ENCODE data around the gene FGF11. TPM values are rescaled to one million over a fixed set of nuclear protein-coding genes. Genes with fewer than 3 reads are reported as not detected.

FGF11 gene
- total RNA-seq, 4 donors from 2014 or later, result 1.0 TPM; not detected in 3

DNA sequence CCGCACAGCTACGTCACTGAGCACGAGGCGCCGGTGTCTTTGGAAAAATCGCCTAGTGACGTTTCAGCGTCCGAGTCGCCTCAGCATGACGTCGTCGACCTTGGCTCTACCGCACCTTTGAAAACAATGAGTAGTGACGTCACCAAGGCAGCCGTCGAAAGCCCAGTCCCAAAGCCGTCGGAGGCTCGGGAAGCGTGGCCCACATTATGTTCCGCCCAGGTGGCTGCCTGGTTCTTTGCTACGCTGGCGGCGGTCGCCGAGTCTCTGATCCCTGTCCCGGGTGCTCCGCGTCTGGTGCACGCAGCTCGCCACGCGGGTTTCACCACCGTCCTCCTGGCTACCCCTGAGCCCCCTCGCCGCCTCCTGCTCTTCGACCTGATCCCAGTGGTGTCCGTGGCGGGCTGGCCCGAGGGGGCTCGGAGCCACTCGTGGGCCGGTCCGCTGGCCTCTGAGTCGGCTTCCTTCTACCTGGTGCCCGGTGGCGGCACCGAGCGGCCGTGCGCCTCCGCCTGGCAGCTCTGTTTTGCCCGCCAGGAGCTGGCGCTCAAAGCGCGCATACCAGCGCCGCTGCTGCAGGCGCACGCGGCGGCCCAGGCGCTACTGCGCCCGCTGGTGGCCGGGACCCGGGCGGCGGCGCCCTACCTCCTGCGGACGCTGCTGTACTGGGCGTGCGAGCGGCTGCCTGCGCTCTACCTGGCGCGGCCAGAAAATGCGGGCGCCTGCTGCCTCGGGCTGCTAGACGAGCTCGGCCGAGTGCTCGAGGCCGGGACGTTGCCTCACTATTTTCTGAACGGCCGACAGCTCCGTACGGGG, 2.5 kb upstream of the FGF11 start:
- DNase-seq, result peak; percentile 65 to 90 (median 89)
- peaks cover 0 to 19% of the 10 kb centered on the region in 2 donors for H3K27me3 ChIP-seq
- peak; percentile 32 to 44 for TF ChIP-seq POLR2A (IDR thresholded peaks at IDR 0.05)
- TF ChIP-seq, protein P1, sequence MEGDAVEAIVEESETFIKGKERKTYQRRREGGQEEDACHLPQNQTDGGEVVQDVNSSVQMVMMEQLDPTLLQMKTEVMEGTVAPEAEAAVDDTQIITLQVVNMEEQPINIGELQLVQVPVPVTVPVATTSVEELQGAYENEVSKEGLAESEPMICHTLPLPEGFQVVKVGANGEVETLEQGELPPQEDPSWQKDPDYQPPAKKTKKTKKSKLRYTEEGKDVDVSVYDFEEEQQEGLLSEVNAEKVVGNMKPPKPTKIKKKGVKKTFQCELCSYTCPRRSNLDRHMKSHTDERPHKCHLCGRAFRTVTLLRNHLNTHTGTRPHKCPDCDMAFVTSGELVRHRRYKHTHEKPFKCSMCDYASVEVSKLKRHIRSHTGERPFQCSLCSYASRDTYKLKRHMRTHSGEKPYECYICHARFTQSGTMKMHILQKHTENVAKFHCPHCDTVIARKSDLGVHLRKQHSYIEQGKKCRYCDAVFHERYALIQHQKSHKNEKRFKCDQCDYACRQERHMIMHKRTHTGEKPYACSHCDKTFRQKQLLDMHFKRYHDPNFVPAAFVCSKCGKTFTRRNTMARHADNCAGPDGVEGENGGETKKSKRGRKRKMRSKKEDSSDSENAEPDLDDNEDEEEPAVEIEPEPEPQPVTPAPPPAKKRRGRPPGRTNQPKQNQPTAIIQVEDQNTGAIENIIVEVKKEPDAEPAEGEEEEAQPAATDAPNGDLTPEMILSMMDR (IDR thresholded peaks at IDR 0.05), result peak; percentile 57 to 99 (median 88)
- H3K4me1 ChIP-seq, result peaks cover 8 to 48% (median 30%) of the 10 kb centered on the region in 4 donors
- H3K27ac ChIP-seq, result peak overlapping the region; percentile 78 to 88 (median 82)
- no peaks in the 10 kb centered on the region for H3K9me3 ChIP-seq
- peak overlapping the region; percentile 49 to 76 (median 58) for H3K4me3 ChIP-seq
- no peaks in the 10 kb centered on the region for H3K36me3 ChIP-seq

DNA sequence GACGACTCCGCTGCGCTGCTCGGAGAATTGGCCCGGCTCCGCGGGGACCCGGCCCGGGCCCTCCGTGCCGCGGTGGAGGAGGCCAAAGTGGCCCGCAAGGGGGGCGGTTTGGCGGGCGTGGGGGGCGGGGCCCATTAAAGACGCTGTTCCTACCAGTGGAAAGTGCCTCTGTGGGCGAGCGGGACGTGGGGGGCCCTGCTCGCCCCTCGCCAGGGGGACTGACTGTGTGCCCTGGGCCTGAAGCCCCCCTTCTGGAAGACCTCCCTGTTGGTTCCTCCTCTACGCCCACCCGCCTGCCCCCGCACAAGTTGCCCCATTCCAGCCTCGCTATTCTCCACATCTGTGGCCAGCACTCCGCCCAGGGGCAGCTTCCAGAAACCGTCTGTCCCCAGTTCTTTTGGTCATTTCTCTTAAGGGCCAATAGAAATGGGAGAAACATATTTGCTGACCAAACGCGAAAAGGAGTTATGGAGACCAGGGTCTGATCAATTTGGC, 1.9 kb upstream of the FGF11 start:
- Histone ChIP-seq H3K4me1 (peaks cover 8 to 48% (median 30%) of the 10 kb centered on the region in 4 donors), H3K4me3 (peak overlapping the region in 3 of 4 donors; percentile 49 to 76 (median 67)), H3K27me3 (peaks cover 0 to 19% of the 10 kb centered on the region in 2 donors)

DNA sequence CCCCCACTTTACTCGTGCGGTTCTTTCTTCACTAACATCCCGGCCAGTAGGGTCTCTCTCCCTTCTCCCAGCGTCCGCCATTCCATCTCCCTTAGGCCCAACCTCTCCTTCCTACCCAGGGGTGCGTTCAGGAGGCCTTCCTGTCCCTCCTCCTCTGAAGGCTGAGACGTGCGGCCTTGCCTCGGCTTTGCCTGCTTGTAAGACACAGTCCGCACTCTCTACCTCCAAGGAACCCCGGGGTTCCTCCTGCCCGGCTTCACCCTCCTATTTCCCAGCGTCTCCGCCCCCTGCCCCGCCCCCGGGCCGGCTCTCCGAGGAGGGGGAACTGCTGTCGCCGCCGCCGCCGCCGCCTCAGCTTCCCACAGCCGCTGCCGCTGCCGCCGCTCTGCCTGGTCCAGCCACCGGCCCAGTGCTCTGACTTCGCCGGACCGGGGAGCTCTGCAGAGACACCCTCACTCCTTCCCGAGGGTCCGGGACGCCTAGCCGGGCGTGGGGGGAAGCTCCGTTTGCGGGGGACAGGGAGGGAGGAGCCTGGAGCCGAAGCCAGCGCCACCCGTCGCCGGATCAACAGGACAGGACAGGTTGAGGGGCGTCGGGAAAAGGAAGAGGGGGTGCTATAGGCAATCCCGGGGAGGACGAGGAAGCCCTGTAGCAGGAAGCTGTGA, 1.2 kb upstream of the FGF11 start:
- Histone ChIP-seq H3K36me3 (no peaks in the 10 kb centered on the region), H3K27me3 (peaks cover 0 to 19% of the 10 kb centered on the region in 2 donors), H3K4me3 (peak overlapping the region in 3 of 4 donors; percentile 36 to 76 (median 67)), H3K4me1 (peaks cover 8 to 48% (median 30%) of the 10 kb centered on the region in 4 donors), H3K9me3 (no peaks in the 10 kb centered on the region), H3K27ac (peak overlapping the region in 1 of 4 donors; percentile 78)
- TF ChIP-seq, protein P1 (IDR thresholded peaks at IDR 0.05), result no peak
- TF ChIP-seq POLR2A (IDR thresholded peaks at IDR 0.05), result no peak
- DNase-seq, result peak; percentile 53 to 73 (median 68)

More for the DNA sequence above, 1.9 kb upstream of the FGF11 start:
- Histone ChIP-seq H3K36me3 (no peaks in the 10 kb centered on the region), H3K27ac (peak overlapping the region in 3 of 4 donors; percentile 78 to 88 (median 80)), H3K9me3 (no peaks in the 10 kb centered on the region)
- no peak for TF ChIP-seq POLR2A (IDR thresholded peaks at IDR 0.05)
- DNase-seq, result no peak

DNA sequence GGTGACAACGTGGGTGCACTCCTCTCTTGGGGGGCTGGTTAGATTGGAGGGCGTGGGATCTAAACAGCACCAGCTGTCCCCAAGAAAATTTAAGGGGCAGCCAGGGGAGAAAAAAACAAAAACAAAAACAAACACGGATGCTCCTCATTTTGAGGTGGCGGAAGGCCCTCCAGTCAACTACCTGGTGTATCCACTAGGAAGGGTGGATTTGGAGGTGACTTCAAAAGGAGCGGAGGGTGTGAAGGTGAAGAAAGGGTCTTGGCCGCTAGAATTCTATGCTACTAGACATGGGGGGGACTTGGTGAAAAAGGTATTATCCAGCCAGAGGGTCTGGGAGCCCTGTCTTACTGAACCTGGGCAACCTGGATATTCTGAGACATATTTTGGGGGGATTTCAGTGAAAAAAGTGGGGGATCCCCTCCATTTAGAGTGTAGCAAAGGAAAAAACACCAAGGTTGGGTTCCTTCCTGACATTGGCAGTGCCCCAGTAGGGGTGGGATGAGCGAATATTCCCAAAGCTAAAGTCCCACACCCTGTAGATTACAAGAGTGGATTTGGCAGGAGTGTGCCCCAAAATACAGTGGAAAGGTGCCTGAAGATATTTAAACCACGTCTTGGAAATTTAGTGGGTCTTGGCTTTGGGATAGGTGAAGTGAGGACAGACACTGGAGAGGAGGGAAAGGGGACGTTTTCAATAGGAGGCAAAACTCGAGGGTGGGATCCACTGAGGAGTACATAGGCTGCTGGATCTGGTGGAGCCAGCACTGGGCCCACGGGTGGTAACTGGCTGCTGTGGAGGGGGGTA, 454 bp upstream of the FGF11 start:
- no peaks in the 10 kb centered on the region for H3K9me3 ChIP-seq
- H3K27ac ChIP-seq, result peak overlapping the region in 1 of 4 donors; percentile 42
- TF ChIP-seq, protein P1 (IDR thresholded peaks at IDR 0.05), result no peak
- TF ChIP-seq POLR2A (IDR thresholded peaks at IDR 0.05), result no peak
- peaks cover 0 to 19% of the 10 kb centered on the region in 2 donors for H3K27me3 ChIP-seq
- peak overlapping the region in 1 of 4 donors; percentile 67 for H3K4me3 ChIP-seq
- H3K4me1 ChIP-seq, result peaks cover 8 to 48% (median 30%) of the 10 kb centered on the region in 4 donors
- no peak for DNase-seq
- no peaks in the 10 kb centered on the region for H3K36me3 ChIP-seq

DNA sequence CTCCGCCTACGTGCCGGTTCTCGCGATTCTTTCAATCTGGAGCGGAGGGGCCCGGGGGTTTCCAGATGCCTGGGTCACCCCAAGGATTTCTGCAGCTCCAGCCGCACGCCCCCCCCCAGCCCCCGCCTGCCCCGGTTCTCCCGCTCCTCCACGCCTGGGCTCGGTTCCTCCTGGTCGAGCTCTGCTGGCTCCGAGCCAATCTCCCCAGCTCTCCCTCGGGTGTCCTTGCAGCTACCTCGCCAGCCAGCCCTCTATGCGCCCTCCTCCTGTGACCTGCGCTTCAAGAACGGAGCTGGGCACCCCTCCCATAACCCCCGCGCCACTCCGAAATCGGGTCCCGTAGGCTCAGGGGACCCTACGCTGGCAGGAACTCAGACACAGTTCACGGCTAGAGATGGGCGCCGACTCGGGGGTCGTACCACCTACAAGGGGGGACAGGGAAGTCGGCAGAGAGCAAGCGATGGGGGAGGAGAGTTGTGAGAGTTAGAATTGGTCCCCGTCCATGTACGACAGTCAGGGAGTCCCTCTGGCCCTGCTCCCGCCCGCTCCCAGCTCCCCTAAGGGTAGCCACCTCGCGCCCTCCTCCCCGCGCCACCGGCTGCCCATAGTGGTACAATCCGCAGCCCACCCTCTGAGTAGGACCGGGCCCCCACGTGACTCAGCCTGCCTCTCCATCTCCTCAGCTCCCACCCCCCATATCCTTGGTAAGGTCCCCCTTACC, 961 bp downstream of the FGF11 start:
- Histone ChIP-seq H3K36me3 (no peaks in the 10 kb centered on the region), H3K4me3 (peak overlapping the region; percentile 3 to 43 (median 40)), H3K27ac (peak overlapping the region in 1 of 4 donors; percentile 42), H3K27me3 (peaks cover 0 to 19% of the 10 kb centered on the region in 2 donors), H3K9me3 (no peaks in the 10 kb centered on the region), H3K4me1 (peaks cover 8 to 53% (median 35%) of the 10 kb centered on the region in 4 donors)
- DNase-seq, result peak in 2 of 3 donors; percentile 38 to 74
- TF ChIP-seq, protein P1 (IDR thresholded peaks at IDR 0.05), result no peak
